Fibroblast of skin of left biceps (primary cell): ENCODE results near the gene RNFT2.

ENCODE experiments used
- DNase-seq, 2 experiments: peaks; one replicate each; pipeline ENCODE4 v3.0.0-alpha.2; 2013; ENCODE audit warnings: low read depth in 2 of 2

RNFT2 gene

GRCh38 chr12:116709768-116710167, 28.3 kb upstream of the RNFT2 start:
- DNase-seq, result no peak

GRCh38 chr12:116710370-116711150, 27.6 kb upstream of the RNFT2 start:
- DNase-seq, result no peak

GRCh38 chr12:116712458-116713303, 25.4 kb upstream of the RNFT2 start:
- DNase-seq, result no peak

GRCh38 chr12:116713527-116713926, 24.6 kb upstream of the RNFT2 start:
- no peak for DNase-seq

GRCh38 chr12:116714175-116714574, 23.9 kb upstream of the RNFT2 start:
- no peak for DNase-seq

- DNase-seq, result no peak
These were observed 20.4 kb upstream of the RNFT2 start for GRCh38 chr12:116717466-116718437.

GRCh38 chr12:116718655-116719454, 19.3 kb upstream of the RNFT2 start:
- no peak for DNase-seq

- DNase-seq, result no peak
These were observed 18.2 kb upstream of the RNFT2 start for GRCh38 chr12:116719731-116720528.

GRCh38 chr12:116722245-116722644, 15.9 kb upstream of the RNFT2 start:
- no peak for DNase-seq

GRCh38 chr12:116726694-116727093, 11.4 kb upstream of the RNFT2 start:
- DNase-seq, result no peak

- no peak for DNase-seq
These were observed 10.9 kb upstream of the RNFT2 start for GRCh38 chr12:116727261-116727660.

- DNase-seq, result no peak
These were observed 10.2 kb upstream of the RNFT2 start for GRCh38 chr12:116727891-116728290.

- DNase-seq, result no peak
These were observed 6.3 kb upstream of the RNFT2 start for GRCh38 chr12:116731801-116732200.

- DNase-seq, result no peak
These were observed 3.9 kb upstream of the RNFT2 start for GRCh38 chr12:116734156-116734768.

- DNase-seq, result no peak
These were observed 3.0 kb upstream of the RNFT2 start for GRCh38 chr12:116735084-116735483.

- DNase-seq, result no peak
These were observed 2.0 kb upstream of the RNFT2 start for GRCh38 chr12:116735951-116736599.

- no peak for DNase-seq
These were observed 947 bp upstream of the RNFT2 start for GRCh38 chr12:116736962-116737773.

- DNase-seq, result no peak
These were observed 1.3 kb downstream of the RNFT2 start for GRCh38 chr12:116739381-116739887.
